ENCODE results near the gene USP17L15.
"Not testable (repeated sequence)": the region's sequence is repeated elsewhere in the genome, so short reads cannot be mapped to it uniquely, and the experiment has no call there.

DNA sequence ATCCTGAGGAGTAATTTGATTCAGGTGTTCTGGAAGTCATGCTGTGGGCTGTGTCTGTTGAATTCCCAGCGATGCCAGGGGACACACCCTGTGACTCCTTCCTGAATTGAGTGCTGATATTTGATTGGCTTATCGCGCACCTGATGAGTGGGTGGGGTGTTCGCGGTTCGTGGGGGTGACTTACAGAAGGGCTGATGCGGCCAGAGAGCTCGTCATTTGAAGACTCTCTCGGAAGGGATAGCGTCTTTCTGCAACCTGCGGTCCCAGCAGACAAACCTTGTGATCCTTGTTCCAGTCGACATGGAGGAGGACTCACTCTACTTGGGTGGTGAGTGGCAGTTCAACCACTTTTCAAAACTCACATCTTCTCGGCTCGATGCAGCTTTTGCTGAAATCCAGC is 9.6 kb upstream of the USP17L15 start, which contains the start of gene USP17L13:
- TF ChIP-seq, protein P1, sequence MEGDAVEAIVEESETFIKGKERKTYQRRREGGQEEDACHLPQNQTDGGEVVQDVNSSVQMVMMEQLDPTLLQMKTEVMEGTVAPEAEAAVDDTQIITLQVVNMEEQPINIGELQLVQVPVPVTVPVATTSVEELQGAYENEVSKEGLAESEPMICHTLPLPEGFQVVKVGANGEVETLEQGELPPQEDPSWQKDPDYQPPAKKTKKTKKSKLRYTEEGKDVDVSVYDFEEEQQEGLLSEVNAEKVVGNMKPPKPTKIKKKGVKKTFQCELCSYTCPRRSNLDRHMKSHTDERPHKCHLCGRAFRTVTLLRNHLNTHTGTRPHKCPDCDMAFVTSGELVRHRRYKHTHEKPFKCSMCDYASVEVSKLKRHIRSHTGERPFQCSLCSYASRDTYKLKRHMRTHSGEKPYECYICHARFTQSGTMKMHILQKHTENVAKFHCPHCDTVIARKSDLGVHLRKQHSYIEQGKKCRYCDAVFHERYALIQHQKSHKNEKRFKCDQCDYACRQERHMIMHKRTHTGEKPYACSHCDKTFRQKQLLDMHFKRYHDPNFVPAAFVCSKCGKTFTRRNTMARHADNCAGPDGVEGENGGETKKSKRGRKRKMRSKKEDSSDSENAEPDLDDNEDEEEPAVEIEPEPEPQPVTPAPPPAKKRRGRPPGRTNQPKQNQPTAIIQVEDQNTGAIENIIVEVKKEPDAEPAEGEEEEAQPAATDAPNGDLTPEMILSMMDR (IDR thresholded peaks at IDR 0.05) = not testable (repeated sequence)
- not testable (repeated sequence) for TF ChIP-seq POLR2AphosphoS5, POLR2A (IDR thresholded peaks at IDR 0.05)

Measured in breast epithelium (tissue), 3 donors.